Stimulated activated CD8-positive, alpha-beta memory T cell treated with anti-CD3 and anti-CD28 coated beads, Interleukin-15, amount 100 ng/mL, for 1 hour (primary cell): ENCODE data around the gene AHI1.
"Not testable (repeated sequence)": the region's sequence is repeated elsewhere in the genome, so short reads cannot be mapped to it uniquely, and the experiment has no call there.

Source experiments
- DNase-seq: peaks from one replicate; pipeline ENCODE4 v3.0.0-alpha.2; 2020; ENCODE audit warnings: low read depth

Gene AHI1

DNA sequence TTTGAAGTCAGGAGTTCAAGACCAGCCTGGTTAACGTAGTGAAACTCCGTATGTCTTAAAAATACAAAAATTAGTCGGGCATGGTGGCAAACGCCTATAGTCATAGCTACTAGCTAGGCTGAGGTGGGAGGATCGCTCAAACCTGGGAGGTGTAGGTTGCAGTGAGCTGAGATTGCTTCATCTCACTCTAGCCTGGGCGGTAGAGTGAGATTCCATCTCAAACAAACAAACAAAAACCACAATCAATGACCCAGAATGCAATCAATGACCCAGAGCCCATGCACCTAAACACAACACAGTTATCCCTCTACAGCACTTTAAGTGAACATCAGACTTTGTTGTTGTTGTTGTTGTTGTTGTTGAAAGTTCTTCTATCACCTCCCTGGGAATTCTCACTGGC is 238.6 kb downstream of the AHI1 start:
- DNase-seq: no peak

DNA sequence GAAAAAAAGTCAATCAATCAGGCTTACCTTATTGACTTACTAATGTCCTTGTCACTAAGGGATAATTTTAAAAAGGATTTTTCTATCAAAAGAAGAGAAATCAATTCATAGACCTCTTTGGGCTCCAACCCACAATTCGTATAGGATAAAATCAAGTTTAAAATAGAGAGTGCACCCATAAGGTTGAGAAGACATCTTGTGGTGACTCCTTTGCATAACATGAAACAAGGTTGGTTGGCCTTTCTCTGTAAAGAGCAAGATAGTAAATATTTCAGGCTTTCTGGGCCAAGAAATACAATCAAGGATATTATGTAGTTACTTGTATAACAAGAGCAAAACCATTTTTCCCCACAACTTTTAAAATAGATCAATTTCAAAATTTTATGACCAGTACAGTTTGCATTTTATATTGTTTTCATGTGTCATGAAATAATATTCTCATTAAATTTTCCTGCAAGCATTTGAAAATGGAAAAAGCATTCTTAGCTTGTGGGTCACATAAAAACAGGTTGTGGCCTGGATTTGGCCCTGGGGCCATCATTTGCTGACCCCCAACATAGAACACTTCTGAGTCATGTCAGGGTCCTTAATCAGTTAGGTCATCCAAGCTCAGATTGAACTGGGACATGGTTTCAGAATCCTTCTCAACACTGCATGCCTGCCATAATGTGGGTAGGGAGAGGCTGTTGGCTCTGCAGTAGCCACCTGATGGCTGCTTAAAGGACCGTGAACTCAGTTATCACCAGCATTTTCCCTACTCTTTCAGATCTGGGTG is 239.7 kb downstream of the AHI1 start:
- no peak for DNase-seq

DNA sequence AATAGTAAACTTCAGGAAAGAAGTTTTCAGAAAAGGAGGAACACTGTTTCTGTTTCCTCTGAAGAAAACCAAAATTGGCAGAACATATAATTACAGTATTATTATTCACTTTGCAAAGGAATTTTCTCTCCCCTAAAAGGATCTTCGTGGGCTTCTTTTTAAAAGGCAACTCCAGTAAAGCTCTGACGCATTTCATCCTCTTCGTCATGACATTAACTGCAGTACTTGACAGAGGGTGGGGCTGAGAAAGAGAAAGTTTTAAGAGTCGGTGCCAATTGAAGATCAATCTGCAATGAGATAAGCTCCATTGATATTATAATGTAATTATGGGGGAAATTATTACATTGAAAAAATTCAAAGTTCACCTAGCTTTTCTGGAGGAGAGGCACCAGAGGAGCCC is 240.7 kb downstream of the AHI1 start:
- no peak for DNase-seq

DNA sequence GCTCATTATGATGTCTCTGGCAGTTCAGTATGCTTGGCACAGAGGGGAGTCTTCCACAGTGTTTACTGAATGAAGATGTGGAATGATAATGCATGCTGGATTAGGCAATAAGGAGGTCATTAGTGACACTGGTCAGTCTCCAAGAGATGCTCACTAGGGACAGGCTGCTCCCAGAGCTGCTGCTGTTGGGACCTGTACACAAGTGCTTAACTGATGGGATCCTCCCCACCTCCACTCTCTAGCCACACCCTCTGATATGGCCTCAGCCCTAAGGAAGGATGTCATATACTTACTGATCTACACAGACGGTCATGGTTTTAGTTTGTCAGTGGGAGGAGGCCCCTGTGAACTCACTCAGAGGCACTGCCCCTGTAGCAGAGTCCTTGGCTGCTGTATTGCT is 243.1 kb downstream of the AHI1 start:
- DNase-seq: no peak

DNA sequence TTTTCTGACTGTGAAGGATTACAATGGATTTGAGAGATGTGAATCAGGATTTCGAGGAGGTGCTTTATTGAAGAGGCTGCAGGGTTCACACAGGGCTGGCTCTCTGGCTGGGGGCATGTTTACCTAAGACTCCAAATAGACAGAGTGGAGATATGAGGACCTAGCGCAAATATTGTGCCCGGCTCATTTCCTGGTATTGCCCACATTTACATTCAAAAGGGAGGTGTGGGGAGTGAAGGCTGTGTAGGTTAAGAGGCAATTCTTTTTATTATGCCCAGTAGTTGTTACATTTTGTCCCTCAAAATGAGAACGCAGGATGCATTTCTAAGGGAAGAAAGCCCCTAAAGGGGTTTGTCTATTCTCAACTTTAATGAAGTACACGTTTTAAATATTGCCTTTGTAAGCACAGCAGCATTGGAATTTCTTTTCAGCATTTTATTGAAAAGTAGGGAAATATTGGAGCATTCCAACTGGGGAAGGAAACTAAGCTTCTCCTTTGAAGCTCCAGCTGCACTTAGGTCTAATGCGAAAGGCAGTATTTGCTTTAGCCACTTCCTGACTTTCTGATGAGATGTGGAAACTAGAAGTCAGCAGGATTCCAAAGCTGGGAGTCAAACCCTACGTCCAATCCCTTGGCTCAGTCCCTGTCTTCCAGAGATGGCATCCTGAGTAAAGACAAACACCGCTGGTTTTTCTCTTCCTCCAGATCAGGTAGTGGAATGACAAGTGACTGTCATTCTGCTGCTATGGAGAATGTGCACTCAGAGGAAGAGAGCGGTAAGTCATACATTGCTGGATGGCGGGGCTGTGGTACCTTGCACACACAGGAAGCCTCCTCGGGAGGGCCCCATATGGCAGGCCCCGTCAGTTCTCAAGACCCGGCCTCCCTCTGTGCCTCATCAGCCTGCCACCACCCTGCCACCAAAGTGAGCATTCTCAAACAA is 245.8 kb downstream of the AHI1 start:
- no peak for DNase-seq

DNA sequence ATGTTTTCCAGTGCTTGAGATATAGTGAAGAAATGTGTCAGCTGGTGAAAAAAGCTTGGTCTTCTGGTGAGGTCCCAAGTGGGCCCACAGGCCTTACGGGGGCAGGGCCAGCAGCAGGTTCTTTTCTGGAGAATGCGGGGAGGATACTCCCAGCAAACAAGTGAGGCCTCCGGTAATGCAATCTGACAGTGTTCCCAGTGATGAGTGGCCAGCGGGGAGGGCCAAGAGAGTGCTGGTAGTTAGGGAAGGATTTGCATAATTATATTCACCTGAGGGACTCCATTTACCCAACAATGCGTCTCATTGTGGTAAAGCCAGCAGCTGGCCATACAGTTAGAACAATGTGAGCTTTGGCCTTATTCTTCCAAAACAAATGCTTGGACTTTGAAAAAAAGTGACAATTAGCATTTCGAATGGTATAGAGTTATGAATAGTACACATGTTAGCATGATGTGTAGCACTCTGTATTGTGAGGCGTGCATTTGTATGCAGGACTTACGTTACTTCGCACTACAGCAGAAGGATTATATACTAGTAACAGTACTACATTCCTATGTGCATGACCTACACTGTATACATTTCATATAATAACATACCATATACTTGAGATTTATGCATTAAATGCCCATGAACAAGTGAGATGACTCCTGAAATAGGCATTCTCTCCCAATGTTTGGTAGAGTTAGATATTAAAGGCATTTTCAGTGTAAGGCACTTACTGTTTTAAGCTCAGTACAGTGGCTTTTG is 246.6 kb downstream of the AHI1 start:
- DNase-seq: no peak

DNA sequence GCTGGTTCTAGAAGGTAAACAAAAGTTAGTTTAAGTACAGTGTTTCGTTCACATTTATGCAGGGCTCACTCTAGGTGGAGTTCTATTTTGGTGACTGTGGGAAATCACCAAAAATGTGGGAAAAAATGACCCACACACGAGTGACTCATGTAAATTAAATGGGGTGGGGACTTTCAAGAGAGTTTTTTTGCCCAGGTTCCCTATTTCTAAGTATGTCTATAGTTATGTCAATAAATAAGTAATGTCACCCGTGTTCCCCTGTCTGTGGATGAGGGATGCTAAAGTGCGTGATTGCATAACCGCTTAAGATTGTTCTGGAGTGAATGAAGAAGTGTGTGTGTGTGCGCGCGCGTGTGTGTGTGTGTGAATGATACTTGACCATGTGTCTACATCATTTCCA is 247.3 kb downstream of the AHI1 start:
- DNase-seq: no peak

DNA sequence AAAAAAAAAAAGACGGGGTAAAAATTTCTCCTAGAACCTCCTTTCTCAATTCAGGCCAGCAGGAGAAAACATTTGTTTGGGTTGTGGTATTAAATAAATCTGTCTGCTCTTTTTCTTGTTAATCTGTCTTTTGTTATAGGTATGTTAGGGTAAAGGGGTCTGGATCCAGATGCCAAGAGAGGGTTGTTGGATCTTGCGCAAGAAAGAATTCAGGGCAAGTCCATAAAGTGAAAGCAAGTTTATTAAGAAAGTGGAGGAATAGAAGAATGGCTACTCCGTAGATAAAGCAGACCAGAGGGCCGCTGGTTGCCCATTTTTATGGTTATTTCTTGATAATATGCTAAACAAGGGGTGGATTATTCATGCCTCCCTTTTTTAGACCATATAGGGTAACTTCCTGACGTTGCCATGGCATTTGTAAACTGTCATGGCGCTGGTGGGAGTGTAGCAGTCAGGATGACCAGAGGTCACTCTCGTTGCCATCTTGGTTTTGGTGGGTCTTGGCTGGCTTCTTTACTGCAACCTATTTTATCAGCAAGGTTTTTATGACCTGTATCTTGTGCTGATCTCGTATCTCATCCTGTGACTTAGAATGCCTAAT is 251.0 kb downstream of the AHI1 start:
- not testable (repeated sequence) for DNase-seq

DNA sequence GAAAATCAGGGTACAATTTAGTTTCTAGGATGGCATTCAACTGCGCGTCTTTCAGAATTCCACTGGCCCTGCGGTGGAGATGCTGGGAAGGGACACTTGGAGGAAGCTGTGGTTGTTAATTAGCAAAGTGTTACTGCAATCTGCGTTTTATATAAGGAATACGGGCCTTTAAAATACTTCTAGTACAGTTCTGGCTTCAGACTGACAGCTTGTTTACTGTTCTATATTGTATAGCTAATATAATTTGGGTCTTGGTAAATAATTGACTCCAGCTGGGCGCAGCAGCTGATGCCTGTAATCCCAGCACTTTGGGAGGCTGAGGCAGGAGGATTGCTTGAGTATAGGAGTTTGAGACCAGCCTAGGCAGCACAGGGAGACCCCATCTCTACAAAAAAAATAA is 252.7 kb downstream of the AHI1 start:
- no peak for DNase-seq

DNA sequence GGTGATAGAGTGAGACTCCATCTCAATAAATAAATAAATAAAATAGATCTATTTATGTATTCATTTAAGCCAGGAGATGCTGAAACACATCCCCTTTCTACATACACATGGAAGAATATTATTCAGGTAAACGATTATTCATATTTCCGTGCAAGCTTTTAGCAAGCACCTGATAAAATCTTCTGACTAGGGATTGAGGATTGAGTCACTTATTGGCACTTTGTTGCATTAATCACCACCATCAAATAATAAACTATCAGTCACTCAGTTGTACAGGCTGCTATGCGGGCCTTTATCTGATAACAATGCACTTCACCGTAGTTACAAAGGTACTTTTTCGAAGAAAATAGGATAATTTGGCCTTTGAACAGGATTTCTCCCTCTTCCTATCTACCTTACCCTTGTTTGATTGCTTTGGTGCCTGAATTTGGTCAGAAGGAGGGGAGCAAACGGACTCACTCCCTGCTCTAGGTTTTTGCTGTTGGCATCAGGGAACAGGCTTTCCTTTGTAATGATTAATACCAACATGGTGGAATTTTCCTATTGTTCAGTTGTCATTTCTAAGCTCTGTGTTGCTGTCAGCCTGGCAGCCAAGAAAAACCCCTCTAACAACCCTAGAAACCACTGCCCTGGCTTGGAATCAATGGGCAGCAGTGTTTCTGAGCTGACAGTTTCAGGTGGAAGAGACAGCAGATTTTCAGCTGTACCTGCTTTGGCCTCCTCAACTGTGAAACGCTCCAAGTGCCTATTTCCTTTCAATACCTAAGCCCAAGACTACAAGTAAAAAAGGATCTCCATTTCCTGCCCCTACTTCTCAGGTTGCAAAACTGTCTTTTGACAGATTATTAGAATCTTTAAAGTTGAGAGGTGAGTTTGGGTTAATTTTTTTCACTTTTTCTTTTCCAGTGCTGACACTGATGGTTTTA is 253.4 kb downstream of the AHI1 start:
- DNase-seq: no peak

DNA sequence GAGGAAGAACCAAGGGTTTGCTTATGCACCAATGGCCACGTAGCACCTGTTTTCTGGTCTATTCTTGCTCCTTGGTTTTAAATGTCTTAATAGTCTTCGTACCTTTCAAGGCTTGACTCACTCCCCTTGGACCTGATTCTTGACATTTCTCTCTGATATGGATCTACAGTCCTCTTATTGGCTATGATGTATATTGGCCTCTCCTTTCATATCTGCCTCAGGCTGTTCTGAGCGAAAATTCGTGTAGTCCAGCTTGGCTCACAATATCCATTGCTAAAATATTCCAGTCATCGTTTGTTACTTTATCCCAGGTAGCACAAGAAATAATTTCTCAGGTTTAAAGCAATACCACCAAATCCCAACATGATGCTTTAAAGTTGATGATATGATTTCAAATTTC is 256.8 kb downstream of the AHI1 start:
- DNase-seq: no peak

DNA sequence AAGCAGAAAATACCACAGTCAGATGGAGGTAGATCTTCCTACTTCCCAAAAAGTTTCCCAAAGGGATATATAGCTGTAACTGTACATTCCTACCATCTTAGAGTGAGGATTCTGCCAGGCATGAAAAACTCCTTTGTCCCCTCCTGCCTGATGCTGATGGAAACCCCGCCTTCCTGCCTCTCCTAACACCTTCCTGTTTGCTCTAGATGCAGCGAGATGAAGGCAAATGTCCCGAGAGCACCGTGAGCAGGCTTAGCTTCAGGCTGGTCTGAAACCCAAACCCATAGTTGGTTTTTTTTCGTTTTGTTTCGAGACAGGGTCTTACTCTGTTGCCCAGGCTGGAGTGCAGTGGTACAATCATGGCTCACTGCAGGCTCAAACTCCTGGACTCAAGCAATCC is 260.8 kb downstream of the AHI1 start:
- DNase-seq: no peak

DNA sequence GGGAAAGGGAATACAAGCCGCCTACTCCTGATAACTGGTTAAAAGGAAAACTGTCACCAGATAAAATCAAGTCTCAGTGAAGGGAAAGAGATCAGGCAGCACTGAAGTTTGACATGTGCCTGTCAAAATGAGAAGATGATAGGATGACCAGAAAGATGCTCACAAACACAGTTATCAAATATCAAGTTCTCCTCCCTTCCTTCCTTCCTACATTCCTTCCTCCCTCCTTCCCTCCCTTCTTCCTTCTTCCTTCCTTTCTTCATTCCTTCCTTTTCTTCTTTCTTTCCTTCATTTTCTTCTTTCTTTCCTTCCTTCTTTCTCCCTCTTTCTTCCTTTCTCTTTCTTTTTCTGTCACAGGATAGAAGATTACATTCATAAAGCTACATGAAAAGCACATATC is 261.2 kb downstream of the AHI1 start:
- no peak for DNase-seq

DNA sequence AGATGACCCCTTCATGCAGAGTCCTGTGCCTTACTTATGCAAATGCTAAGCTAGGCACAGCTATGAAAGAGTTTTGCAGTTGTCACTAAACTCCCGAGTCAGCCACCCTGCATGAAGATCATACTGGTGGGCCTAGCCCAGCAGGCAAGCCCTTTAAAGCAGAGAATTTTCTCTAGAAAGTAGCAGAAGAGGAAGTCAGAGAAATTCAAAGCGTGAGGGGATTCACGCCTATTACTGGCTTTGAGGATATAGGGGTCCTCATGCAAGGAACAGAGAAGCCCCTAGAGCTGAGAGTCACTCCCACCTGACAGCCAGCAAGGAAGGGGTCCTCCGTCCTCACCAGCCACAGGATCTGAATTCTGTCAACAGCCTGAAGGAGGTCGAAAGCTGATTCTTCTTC is 261.8 kb downstream of the AHI1 start:
- no peak for DNase-seq

DNA sequence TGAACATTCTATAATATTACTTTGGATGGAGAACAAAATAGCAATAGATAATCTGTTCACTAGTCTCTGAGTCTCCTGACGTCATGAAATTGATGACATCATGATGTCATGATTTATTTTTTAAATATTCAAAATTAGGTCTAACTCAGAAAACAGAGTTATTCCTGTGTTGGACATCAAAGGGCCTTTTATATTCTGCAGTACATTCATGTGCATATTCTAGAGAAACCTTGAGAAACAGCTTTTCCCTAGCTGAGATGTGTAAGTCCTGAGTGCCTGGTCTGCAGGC is 263.1 kb downstream of the AHI1 start:
- no peak for DNase-seq

DNA sequence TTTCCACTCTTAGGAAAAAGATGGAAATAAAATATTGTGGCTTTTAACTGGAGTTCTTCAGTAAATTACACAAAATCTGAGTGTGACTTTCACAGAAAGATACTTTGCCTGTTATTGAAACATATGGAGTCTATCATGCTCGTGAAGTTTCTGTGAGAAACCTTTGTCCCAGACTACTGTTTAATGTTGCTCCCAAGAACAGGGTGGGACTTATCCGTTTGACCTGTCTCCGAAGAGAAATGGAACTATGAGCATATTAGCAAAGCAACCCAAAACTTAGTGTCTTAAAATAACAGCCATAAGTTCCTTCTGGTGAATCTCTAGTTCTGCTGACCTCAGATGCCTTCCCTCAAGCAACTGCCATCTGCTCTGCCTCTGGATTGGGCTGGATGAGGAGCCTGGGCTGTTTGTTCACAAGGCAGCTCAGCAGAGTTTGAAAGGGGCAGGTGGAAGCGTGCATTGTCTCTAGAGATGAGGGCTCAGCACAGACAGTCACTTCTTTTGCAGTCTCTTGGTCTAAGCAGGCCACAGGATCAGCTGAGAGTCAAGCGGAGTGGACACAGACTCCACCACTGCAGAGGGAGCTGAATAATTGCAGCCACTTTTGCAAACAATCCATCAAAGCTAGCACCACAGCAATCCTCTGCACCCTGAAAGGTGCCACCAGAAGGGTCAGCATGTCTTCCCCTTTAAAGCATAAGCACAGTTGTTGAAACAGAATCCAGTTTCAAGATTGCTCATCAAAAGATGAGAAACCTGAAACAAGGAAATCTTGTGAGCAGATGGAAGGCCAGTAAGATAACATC is 263.7 kb downstream of the AHI1 start:
- DNase-seq: no peak
